ENCODE data around the gene STAT3.

DNA sequence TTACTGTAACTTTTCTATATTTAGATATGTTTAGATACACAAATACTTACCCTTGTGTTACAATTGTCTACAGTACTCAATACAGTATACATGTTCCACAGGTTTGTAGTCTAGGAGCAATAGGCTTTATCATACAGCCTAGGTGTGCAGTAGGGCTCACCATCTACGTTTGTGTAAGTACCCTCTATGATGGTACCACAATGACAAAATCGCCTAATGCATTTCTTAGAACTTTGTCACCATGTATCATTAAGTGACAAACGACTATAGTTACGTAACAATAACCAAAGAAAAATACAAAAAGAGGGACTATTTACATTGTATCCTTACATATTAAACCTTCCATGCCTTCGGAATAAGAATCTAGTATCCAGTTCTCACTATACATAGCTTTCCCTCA is 120.0 kb downstream of the STAT3 start:
- TF ChIP-seq EZH2 (IDR thresholded peaks at IDR 0.05; ENCODE audit: insufficient read depth, poor library complexity, severe bottlenecking) (no peak), EZH2phosphoT487 (IDR thresholded peaks at IDR 0.05; ENCODE audit: insufficient read depth, low read depth) (no peak)
